ENCODE data around the gene CCT8L2. TPM values are rescaled to one million over a fixed set of nuclear protein-coding genes. Genes with fewer than 3 reads are reported as not detected.
"Not testable (repeated sequence)": the region's sequence is repeated elsewhere in the genome, so short reads cannot be mapped to it uniquely, and the experiment has no call there.

Gene CCT8L2
- total RNA-seq, 1 donor from 2014 or later, result not detected

DNA sequence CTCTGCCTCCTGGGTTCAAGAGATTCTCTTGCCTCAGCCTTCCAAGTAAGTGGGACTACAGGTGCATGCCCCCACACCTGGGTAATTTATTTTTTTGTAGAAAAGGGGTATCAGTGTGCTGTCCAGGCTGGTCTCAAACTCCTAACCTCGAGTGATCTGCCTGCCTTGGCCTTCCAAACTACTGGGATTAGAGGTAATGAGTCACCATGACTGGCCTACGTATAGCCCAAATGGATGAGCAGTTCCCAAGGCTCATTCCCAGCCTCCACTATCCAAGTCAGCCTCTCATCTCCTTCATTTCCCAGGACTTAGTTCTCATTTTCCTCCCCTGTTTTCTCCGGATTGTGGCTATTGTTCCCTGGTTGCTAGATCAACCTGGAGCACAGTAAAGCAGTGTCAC, 5.6 kb downstream of the CCT8L2 start:
- Mint-ChIP-seq H3K4me3 (ENCODE audit: low read depth) (no peak overlapping the region), H3K27me3 (no peaks in the 10 kb centered on the region), H3K4me1 (ENCODE audit: low read depth) (no peaks in the 10 kb centered on the region), H3K36me3 (ENCODE audit: insufficient read depth) (peaks cover 2% of the 10 kb centered on the region), H3K9me3 (ENCODE audit: low read depth) (peaks cover 24% of the 10 kb centered on the region), H3K27ac (no peak overlapping the region)
- no peak for DNase-seq (ENCODE audit: low spot score, unreplicated experiment)
- TF ChIP-seq, protein P1, sequence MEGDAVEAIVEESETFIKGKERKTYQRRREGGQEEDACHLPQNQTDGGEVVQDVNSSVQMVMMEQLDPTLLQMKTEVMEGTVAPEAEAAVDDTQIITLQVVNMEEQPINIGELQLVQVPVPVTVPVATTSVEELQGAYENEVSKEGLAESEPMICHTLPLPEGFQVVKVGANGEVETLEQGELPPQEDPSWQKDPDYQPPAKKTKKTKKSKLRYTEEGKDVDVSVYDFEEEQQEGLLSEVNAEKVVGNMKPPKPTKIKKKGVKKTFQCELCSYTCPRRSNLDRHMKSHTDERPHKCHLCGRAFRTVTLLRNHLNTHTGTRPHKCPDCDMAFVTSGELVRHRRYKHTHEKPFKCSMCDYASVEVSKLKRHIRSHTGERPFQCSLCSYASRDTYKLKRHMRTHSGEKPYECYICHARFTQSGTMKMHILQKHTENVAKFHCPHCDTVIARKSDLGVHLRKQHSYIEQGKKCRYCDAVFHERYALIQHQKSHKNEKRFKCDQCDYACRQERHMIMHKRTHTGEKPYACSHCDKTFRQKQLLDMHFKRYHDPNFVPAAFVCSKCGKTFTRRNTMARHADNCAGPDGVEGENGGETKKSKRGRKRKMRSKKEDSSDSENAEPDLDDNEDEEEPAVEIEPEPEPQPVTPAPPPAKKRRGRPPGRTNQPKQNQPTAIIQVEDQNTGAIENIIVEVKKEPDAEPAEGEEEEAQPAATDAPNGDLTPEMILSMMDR (IDR thresholded peaks at IDR 0.05; ENCODE audit: unreplicated experiment), result no peak

DNA sequence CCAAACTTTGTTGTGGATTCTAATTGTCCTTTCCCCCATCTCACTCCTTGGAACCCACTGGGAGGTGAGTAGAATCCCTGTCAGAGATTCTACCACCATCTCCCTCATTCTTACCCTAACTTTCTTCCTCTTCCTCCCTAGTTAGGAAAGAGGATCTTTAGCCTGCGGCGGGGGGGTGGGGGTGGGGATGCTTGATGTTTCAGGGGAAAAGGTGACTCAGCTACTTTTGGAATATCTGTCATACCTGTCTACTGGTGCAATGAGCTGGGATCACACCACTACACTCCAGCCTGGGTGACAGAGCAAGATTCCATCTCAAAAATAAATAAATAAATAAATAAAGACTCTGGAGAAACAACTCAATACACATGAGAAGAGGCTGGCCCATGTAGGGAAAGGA, 6.4 kb downstream of the CCT8L2 start:
- peaks cover 2% of the 10 kb centered on the region for H3K36me3 Mint-ChIP-seq (ENCODE audit: insufficient read depth)
- no peak for DNase-seq (ENCODE audit: low spot score, unreplicated experiment)
- TF ChIP-seq, protein P1 (IDR thresholded peaks at IDR 0.05; ENCODE audit: unreplicated experiment), result no peak
- no peak overlapping the region for H3K27ac Mint-ChIP-seq
- H3K27me3 Mint-ChIP-seq, result no peaks in the 10 kb centered on the region
- H3K9me3 Mint-ChIP-seq (ENCODE audit: low read depth), result peaks cover 24% of the 10 kb centered on the region
- no peaks in the 10 kb centered on the region for H3K4me1 Mint-ChIP-seq (ENCODE audit: low read depth)
- H3K4me3 Mint-ChIP-seq (ENCODE audit: low read depth), result no peak overlapping the region

DNA sequence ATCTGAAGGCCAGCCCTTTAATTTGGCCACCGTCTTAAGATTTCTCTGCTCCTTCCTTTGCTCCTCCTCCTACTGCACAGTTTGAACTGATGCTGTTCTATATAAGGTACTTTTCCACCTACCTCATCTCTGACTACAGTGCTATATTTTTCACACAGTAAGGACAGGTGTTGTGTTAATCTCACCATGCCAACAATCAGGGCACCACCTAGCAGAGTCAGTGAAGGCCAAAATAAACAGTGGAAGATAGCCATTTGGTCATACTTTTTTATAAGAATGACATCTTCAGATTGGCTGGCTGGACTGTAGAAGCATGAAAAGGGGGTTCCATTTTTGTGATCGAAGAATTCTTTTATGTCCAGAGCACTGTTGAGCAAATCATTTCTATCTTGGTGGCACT, 11.7 kb downstream of the CCT8L2 start:
- not testable (repeated sequence) for H3K27me3 Mint-ChIP-seq; H3K27ac Mint-ChIP-seq; H3K4me3 Mint-ChIP-seq (ENCODE audit: low read depth); DNase-seq (ENCODE audit: low spot score, unreplicated experiment); H3K4me1 Mint-ChIP-seq (ENCODE audit: low read depth); H3K36me3 Mint-ChIP-seq (ENCODE audit: insufficient read depth)
- peaks cover 12% of the 10 kb centered on the region for H3K9me3 Mint-ChIP-seq (ENCODE audit: low read depth)

DNA sequence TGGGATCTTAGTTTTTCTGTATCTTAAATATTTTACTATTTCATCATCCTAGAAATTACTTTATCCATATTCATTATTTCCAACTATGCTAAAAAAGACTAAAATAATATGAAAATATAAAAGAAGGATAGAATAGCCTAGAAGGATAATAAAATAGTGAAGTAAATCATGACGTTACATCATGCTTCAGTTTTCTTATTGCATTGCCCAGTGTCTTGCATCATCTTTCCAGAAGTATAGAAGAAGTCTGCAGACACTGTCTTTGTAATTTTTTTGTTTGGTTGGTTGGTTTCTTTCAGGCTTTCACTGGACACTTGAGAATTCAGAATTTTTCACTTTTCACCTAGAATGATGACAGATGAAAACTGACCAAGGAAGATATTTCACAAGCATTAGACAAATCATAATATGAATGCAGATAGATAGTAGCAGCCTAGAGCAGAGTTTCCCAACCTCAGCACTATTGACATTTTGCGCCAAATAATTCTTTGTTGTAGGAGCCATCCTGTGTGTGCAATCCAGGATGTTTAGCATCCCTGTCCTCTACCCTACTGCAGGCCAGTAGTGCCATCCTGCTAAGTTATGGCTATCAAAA, 23.3 kb downstream of the CCT8L2 start:
- not testable (repeated sequence) for H3K9me3 Mint-ChIP-seq (ENCODE audit: low read depth); H3K4me3 Mint-ChIP-seq (ENCODE audit: low read depth); H3K36me3 Mint-ChIP-seq (ENCODE audit: insufficient read depth)

DNA sequence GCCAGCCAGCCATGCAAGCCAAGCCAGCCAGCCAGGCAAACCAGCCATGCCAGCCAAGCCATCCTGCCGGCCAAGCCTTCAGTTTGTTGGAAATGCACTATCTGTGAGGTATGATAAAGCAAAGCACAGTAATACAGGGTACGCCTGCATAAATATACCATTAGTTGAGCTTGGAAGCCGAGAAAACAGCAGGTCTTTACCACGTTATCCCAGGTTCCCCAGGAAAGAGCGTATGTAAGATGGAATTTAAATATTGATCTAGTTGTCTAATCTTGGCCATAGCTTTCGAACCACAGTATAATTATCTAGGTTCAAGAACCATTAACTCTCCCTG, 24.2 kb downstream of the CCT8L2 start:
- no peaks in the 10 kb centered on the region for H3K36me3 Mint-ChIP-seq (ENCODE audit: insufficient read depth)
- no peak for DNase-seq (ENCODE audit: low spot score, unreplicated experiment)
- no peak overlapping the region for H3K27ac Mint-ChIP-seq
- no peaks in the 10 kb centered on the region for H3K4me1 Mint-ChIP-seq (ENCODE audit: low read depth)
- H3K9me3 Mint-ChIP-seq (ENCODE audit: low read depth), result peaks cover 4% of the 10 kb centered on the region
- H3K4me3 Mint-ChIP-seq (ENCODE audit: low read depth), result no peak overlapping the region
- TF ChIP-seq, protein P1 (IDR thresholded peaks at IDR 0.05; ENCODE audit: unreplicated experiment), result no peak
- no peaks in the 10 kb centered on the region for H3K27me3 Mint-ChIP-seq

More for the DNA sequence above, 23.3 kb downstream of the CCT8L2 start:
- not testable (repeated sequence) for DNase-seq (ENCODE audit: low spot score, unreplicated experiment); H3K27ac Mint-ChIP-seq; H3K27me3 Mint-ChIP-seq; H3K4me1 Mint-ChIP-seq (ENCODE audit: low read depth)

DNA sequence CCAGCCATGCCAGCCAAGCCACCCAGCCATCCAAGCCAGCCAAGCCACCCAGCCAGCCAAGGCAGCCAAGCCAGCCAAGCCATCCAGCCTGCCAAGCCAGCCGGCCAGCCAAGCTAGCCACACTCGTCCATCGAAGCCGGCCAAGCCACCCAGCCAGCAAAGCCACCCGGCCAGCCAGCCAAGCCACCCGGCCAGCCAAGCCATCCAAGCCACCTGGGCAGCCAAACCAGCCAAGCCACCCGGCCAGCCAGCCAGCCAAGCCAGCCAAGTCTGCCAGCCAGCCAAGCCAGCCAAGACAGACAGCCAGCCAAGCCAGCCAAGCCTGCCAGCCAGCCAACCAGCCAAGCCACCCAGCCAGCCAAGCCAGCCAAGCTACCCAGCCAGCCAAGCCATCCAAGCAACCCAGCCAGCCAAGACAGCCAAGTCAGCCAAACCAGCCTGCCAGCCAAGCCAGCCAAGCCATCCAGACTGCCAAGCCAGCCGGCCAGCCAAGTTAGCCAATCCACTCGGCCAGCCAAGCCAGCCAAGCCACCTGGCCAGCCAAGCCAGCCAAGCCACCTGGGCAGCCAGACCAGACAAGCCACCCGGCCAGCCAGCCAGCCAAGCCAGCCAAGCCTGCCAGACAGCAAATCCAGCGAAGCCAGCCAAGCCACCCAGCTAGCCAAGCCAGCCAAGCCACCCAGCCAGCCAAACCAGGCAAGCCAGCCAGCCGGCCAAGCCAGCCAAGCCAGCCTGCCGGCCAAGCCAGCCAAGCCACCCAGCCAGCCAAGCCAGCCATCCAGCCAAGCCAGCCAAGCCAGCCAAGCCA, 24.8 kb downstream of the CCT8L2 start:
- H3K27ac Mint-ChIP-seq; DNase-seq (ENCODE audit: low spot score, unreplicated experiment); H3K9me3 Mint-ChIP-seq (ENCODE audit: low read depth); H3K36me3 Mint-ChIP-seq (ENCODE audit: insufficient read depth); H3K27me3 Mint-ChIP-seq; H3K4me3 Mint-ChIP-seq (ENCODE audit: low read depth); H3K4me1 Mint-ChIP-seq (ENCODE audit: low read depth): not testable (repeated sequence)

DNA sequence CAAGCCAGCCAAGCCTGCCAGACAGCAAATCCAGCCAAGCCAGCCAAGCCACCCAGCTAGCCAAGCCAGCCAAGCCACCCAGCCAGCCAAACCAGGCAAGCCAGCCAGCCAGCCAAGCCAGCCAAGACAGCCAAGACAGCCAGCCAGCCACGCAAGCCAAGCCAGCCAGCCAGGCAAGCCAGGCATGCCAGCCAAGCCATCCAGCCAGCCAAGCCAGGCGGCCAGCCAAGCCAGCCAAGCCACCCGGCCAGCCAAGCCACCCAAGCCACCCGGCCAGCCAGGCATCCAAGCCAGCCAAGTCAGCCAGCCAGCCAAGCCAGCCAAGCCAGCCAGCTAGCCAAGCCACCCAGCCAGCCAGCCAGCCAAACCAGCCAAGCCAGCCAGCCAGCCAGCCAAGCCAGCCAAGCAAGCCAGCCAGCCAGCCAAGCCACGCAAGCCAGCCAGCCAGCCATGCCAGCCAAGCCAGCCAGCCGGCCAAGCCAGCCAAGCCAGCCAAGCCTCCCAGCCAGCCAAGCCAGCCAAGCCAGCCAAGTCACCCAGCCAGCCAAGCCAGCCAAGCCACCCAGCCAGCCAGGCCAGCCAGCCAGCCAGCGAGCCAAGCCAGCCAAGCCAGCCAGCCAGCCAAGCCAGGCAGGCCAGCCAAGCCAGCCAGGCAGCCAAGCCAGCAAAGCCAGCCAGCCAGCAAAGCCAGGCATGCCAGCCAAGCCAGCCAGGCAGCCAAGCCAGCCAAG, 26.0 kb downstream of the CCT8L2 start:
- H3K27ac Mint-ChIP-seq; H3K27me3 Mint-ChIP-seq; DNase-seq (ENCODE audit: low spot score, unreplicated experiment): not testable (repeated sequence)

DNA sequence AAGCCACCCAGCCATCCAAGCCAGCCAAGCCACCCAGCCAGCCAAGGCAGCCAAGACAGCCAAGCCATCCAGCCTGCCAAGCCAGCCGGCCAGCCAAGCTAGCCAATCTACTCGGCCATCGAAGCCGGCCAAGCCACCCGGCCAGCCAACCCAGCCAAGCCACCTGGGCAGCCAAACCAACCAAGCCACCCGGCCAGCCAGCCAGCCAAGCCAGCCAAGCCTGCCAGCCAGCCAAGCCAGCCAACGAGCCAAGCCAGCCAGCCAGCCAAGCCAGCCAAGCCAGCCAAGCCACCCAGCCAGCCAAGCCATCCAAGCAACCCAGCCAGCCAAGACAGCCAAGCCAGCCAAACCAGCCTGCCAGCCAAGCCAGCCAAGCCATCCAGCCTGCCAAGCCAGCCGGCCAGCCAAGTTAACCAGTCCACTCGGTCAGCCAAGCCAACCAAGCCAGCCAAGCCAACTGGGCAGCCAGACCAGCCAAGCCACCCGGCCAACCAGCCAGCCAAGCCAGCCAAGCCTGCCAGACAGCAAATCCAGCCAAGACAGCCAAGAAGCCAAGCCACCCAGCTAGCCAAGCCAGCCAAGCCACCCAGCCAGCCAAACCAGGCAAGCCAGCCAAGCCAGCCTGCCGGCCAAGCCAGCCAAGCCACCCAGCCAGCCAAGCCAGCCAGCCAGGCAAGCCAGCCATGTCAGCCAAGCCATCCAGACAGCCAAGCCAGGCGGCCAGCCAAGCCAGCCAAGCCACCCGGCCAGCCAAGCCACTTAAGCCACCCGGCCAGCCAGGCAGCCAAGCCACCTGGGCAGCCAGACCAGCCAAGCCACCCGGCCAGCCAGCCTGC, 26.8 kb downstream of the CCT8L2 start:
- H3K27ac Mint-ChIP-seq; H3K27me3 Mint-ChIP-seq; H3K4me1 Mint-ChIP-seq (ENCODE audit: low read depth); H3K4me3 Mint-ChIP-seq (ENCODE audit: low read depth); H3K36me3 Mint-ChIP-seq (ENCODE audit: insufficient read depth); DNase-seq (ENCODE audit: low spot score, unreplicated experiment); H3K9me3 Mint-ChIP-seq (ENCODE audit: low read depth): not testable (repeated sequence)

More for the DNA sequence above, 26.0 kb downstream of the CCT8L2 start:
- H3K36me3 Mint-ChIP-seq (ENCODE audit: insufficient read depth); H3K4me1 Mint-ChIP-seq (ENCODE audit: low read depth); H3K9me3 Mint-ChIP-seq (ENCODE audit: low read depth); H3K4me3 Mint-ChIP-seq (ENCODE audit: low read depth): not testable (repeated sequence)

DNA sequence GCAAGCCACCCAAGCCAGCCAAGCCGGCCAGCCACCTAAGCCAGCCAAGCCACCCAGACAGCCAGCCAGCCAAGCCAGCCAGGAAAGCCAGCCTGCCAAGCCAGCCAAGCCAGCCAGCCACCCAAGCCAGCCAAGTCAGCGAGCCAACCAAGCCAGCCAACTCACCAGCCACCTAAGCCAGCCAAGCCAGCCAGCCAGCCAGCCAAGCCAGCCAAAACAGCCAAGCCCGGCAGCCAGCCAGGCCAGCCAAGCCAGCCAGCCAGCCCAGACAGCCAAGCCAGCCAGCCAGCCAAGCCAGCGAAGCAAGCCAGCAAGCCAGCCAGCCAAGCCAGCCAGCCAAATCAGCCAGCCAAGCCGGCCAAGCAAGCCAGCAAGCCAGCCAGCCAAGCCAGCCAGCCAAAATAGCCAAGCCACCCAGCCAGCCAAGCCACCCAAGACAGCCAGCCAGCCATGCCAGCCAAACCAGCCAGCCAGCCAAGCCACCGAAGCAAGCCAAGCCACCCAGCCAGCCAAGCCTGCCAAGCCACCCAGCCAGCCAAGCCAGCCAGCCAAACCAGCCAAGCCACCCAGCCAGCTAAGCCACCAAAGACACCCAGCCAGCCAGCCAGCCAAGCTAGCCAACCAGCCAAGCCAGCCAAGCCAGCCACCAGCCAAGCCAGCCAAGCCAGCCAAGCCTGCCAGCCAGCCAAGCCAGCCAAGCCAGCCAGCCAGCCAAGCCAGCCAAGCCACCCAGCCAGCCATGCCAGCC, 27.6 kb downstream of the CCT8L2 start:
- not testable (repeated sequence) for H3K27ac Mint-ChIP-seq; H3K36me3 Mint-ChIP-seq (ENCODE audit: insufficient read depth); H3K4me1 Mint-ChIP-seq (ENCODE audit: low read depth); H3K27me3 Mint-ChIP-seq; H3K4me3 Mint-ChIP-seq (ENCODE audit: low read depth); H3K9me3 Mint-ChIP-seq (ENCODE audit: low read depth); DNase-seq (ENCODE audit: low spot score, unreplicated experiment)
